IgD-negative memory B cell (primary cell): ENCODE data around the gene MAST2. TPM values are rescaled to one million over a fixed set of nuclear protein-coding genes. Genes with fewer than 3 reads are reported as not detected.
"Not testable (repeated sequence)": the region's sequence is repeated elsewhere in the genome, so short reads cannot be mapped to it uniquely, and the experiment has no call there.

Source experiments
- H3K27ac Mint-ChIP-seq, 3 donors: one replicate each; pipeline ENCODE4 v1.8.0; 2020 to 2022; ENCODE audit warnings: mild to moderate bottlenecking in 3 of 3, mixed read lengths in 3 of 3, moderate library complexity in 1 of 3
- H3K27me3 Mint-ChIP-seq: one replicate; pipeline ENCODE4 v1.8.0; 2021; ENCODE audit warnings: mixed read lengths
- H3K36me3 Mint-ChIP-seq: one replicate; pipeline ENCODE4 v1.8.0; 2020; ENCODE audit warnings: mild to moderate bottlenecking, mixed read lengths
- H3K4me1 Mint-ChIP-seq, 3 donors: one replicate each; pipeline ENCODE4 v1.8.0; 2020 to 2022; ENCODE audit warnings: mixed read lengths in 3 of 3, mild to moderate bottlenecking in 1 of 3
- H3K4me3 Mint-ChIP-seq, 4 donors: one replicate each; pipeline ENCODE4 v1.8.0; 2020 to 2022; ENCODE audit warnings: mild to moderate bottlenecking in 4 of 4, mixed read lengths in 4 of 4, moderate library complexity in 3 of 4
- H3K9me3 Mint-ChIP-seq, 3 donors: one replicate each; pipeline ENCODE4 v1.8.0; 2020 to 2021; ENCODE audit warnings: mixed read lengths in 3 of 3, mild to moderate bottlenecking in 1 of 3
- polyA plus RNA-seq: library from polyadenylated mRNA; unstranded; fragments of 300-500 nt; fragmentation: Illumina TruSeq; gene quantifications from one replicate; pipeline ENCODE4 v1.2.3, GENCODE V29; 2021

MAST2 gene
- polyA plus RNA-seq, 1 donor from 2014 or later = 3.1 TPM

DNA sequence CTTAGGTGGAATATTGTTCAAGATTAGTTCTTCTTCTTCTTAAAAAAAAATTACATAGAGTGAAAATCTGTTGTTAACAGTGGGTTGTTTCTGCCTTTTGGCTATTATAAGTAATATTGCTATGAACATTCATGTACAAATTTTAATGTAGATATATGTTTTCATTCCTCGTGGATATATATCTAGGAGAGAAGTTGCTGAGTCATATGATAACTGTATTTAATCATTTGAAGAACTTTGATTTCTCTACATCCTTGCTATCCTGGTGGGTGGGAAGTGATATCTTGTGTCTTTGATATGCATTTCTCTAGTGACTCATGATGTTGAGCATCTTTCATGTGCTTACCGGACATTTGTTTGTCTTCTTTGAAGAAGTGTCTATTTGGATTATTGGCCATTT, 29.9 kb downstream of the MAST2 start:
- Mint-ChIP-seq H3K9me3 (no peaks in the 10 kb centered on the region), H3K27me3 (peaks cover 2% of the 10 kb centered on the region), H3K4me1 (peaks cover 10% of the 10 kb centered on the region in 3 donors), H3K36me3 (peaks cover 3% of the 10 kb centered on the region), H3K27ac (no peak overlapping the region), H3K4me3 (no peak overlapping the region)

DNA sequence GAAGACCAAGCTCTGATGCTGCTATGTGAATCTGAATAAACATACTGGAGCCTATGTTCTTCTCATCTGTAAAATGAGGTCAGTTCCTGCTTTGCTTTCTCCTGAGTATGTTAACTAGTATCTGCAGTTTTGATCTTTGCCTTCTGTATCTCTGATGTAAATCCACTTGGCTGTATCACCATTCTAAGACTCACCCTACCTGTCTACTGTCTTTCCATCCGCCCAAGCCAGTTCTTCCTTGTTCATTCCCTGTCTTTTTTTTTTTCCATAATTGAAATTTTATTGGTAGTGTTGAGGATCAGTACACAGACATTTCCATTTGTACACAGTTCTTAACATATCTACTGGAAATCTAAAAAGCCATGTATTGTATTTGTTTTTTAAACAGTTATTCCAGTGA, 31.3 kb downstream of the MAST2 start:
- Mint-ChIP-seq H3K9me3 (no peaks in the 10 kb centered on the region), H3K36me3 (peaks cover 6% of the 10 kb centered on the region), H3K4me1 (peaks cover 10% of the 10 kb centered on the region in 3 donors), H3K27ac (no peak overlapping the region), H3K4me3 (no peak overlapping the region), H3K27me3 (peaks cover 4% of the 10 kb centered on the region)

DNA sequence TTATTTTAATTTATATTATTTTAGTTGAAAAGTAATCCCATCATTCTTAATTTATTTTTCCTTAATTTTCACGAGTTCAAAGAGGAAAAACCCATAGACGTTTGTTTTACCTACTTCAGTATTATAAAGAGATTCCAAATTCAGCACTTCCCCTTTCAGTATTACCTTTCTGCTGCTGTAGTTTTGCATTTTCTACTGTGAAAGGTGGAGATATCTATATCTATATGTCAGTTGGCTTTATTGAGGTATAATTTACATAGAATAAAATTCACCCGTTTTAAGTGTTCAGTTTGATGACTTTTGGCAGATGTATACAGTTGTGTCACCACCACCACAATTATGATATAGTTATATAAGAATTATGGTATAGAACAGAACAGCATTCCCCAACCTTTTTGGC, 33.0 kb downstream of the MAST2 start:
- Mint-ChIP-seq H3K9me3 (no peaks in the 10 kb centered on the region), H3K27ac (no peak overlapping the region), H3K4me1 (peaks cover 10% of the 10 kb centered on the region in 3 donors), H3K4me3 (peak overlapping the region in 2 of 4 donors; percentile 73 to 83), H3K27me3 (peaks cover 5% of the 10 kb centered on the region), H3K36me3 (peaks cover 6% of the 10 kb centered on the region)

DNA sequence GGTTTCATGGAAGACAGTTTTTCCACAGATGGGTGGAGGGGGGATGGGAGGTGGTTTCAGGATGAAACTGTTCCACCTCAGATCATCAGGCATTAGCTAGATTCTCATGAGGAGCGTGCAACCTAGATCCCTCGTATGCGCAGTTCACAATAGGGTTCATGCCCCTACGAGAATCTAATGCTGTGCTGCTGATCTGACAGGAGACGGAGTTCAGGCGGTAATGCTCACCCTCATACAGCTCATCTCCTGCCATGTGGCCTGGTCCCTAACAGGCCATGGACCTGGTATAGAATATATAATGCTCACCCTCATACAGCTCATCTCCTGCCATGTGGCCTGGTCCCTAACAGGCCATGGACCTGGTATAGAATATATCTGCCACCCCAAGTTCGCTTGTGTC, 33.4 kb downstream of the MAST2 start:
- not testable (repeated sequence) for H3K4me1 Mint-ChIP-seq, H3K36me3 Mint-ChIP-seq, H3K9me3 Mint-ChIP-seq, H3K27ac Mint-ChIP-seq, H3K27me3 Mint-ChIP-seq
- peak overlapping the region in 3 of 4 donors; percentile 5 to 83 (median 73) for H3K4me3 Mint-ChIP-seq

DNA sequence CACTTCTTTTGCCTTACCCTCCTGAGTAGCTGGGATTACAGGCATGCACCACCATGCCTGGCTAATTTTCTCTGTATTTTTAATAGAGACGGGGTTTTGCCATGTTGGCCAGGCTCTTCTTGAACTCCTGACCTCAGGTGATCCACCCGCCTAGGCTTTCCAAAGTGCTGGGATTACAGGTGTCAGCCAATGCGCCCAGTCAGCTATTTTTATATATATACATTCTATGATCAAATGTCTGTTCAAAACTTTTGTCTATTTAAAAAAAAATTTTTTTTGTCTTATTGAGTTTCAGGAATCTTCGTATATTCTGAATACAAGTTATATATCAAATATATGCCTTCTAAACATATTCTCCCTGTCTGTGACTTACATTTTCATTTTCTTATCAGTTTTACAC, 34.9 kb downstream of the MAST2 start:
- H3K4me3 Mint-ChIP-seq, H3K27ac Mint-ChIP-seq, H3K9me3 Mint-ChIP-seq, H3K27me3 Mint-ChIP-seq, H3K36me3 Mint-ChIP-seq: not testable (repeated sequence)
- peaks cover 13 to 15% (median 13%) of the 10 kb centered on the region in 3 donors for H3K4me1 Mint-ChIP-seq

DNA sequence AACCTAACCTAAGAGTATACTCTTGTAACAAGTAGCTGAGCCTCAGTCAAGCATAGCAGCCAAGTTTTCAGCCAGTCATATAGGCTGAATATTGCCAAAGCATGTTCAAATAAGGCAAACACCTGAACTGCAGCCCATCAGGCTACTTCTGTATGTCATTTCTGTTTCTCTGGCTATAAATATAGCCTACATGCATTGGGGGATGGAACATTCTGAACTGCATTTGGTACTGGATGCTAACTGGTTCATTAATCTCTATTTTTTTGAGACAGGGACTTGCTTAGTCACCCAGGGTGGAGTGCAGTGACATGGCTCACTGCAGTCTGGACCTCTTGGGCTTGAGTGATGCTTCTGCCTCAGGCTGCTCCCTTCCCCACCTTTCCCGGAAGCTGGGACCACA, 37.3 kb downstream of the MAST2 start:
- peaks cover 14 to 20% (median 17%) of the 10 kb centered on the region in 3 donors for H3K4me1 Mint-ChIP-seq
- H3K36me3 Mint-ChIP-seq = peaks cover 3% of the 10 kb centered on the region
- no peak overlapping the region for H3K4me3 Mint-ChIP-seq
- no peak overlapping the region for H3K27ac Mint-ChIP-seq
- H3K9me3 Mint-ChIP-seq = no peaks in the 10 kb centered on the region
- H3K27me3 Mint-ChIP-seq = peaks cover 5% of the 10 kb centered on the region

DNA sequence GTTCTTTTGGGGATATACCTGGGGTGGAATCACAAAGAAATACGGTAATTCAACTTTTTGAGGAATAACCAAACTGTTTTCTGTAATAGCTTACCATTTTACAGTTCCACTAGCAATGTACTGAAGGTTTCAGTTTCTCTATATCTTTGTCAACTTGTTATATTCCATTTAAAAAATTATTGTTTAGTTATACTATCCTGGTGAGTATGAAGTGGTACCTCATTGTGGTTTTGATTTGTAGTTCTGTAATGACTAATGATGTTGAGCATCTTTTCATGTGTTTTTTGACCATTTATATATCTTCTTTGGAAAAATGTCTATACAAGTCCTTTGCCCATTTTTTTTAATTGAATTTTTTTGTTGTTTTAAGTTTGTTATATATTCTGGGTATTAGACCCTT, 39.4 kb downstream of the MAST2 start:
- H3K4me3 Mint-ChIP-seq = no peak overlapping the region
- peaks cover 3% of the 10 kb centered on the region for H3K27me3 Mint-ChIP-seq
- H3K9me3 Mint-ChIP-seq = no peaks in the 10 kb centered on the region
- H3K4me1 Mint-ChIP-seq = peaks cover 5 to 10% (median 7%) of the 10 kb centered on the region in 3 donors
- peak overlapping the region in 2 of 3 donors; percentile 1 to 5 for H3K27ac Mint-ChIP-seq
- peaks cover 5% of the 10 kb centered on the region for H3K36me3 Mint-ChIP-seq

DNA sequence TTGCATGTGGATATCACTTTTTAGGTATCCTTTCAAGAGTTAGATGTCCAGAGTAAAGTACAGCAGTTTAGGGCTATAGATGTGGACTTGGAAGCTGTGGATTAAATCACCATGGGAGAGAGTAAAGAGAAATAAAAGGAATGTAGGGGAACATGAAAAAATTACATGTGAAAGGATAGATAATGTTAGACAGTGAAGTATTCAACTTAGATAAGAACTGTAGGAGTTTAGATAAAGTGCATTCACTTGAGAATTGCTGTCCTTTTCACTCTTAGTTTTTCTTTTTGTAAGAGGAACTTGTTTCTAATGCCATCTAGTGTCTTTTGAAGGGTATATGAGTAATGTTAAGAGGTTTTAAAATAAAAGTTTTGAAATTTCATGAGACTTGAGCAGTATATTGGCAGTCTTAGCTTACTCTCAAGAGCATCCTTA, 40.1 kb downstream of the MAST2 start:
- peaks cover 5 to 10% (median 7%) of the 10 kb centered on the region in 3 donors for H3K4me1 Mint-ChIP-seq
- peaks cover 3% of the 10 kb centered on the region for H3K27me3 Mint-ChIP-seq
- peak overlapping the region in 1 of 4 donors; percentile 34 for H3K4me3 Mint-ChIP-seq
- peaks cover 5% of the 10 kb centered on the region for H3K36me3 Mint-ChIP-seq
- no peaks in the 10 kb centered on the region for H3K9me3 Mint-ChIP-seq
- peak overlapping the region in 2 of 3 donors; percentile 1 to 5 for H3K27ac Mint-ChIP-seq

DNA sequence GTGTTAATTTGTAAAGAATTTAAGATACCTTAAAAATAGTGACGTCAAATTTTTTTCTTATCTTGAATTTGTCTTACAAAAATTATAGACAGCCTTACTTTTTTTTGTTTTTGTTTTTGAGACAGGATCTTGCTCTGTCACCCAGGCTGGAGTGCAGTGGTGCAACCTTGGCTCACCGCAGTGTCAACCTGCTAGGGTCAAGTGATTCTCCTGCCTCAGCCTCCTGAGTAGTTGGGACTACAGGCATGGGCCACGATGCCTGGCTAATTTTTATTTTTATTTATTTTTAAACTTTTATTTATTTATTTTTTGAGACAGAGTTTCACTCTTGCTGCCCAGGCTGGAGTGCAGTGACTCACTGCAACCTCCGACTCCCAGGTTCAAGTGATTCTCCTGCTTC, 40.6 kb downstream of the MAST2 start:
- H3K4me1 Mint-ChIP-seq, H3K9me3 Mint-ChIP-seq, H3K4me3 Mint-ChIP-seq, H3K27ac Mint-ChIP-seq, H3K27me3 Mint-ChIP-seq, H3K36me3 Mint-ChIP-seq: not testable (repeated sequence)

DNA sequence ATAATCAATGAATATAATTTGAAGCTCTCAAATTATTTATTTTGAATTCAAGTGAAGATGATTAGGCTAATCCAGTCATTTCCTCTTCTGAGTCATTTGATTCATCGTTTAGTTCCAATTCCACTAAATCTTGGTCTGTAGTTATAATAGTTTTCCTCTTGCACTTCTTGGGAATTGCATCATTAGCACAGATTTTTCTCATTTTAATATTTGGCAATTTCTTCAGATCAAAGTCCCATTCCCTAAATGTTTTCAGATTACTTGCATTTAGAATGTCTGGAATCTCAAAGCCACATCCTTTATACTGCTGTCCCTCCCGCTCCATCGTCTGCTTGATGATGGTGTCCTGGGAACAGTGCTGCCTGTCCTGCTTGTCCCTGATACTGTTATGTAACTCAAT, 43.5 kb downstream of the MAST2 start:
- Mint-ChIP-seq H3K27ac (no peak overlapping the region), H3K4me3 (no peak overlapping the region), H3K9me3 (peaks cover 0 to 10% (median 0%) of the 10 kb centered on the region in 3 donors), H3K36me3 (peaks cover 11% of the 10 kb centered on the region), H3K27me3 (no peaks in the 10 kb centered on the region), H3K4me1 (peaks cover 5 to 10% (median 7%) of the 10 kb centered on the region in 3 donors)

DNA sequence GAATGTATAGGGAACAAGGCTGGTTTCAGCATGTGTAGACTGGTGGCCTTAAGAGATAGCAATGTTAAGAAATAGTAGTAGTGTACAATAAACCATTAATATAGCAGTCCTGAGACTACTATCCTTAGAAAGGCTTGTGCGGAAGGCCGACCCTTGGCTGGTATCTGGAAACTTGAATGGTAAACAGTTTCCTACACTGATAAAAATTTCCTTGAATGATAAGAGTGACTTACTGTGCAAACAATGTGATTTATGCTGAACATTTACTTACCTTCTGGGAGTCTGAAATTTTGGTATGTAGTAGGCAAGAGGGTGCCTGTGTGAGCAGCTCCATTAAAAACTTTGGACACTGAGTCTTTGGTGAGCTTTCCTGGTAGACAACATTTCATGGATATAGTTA, 44.7 kb downstream of the MAST2 start:
- H3K36me3 Mint-ChIP-seq = peaks cover 11% of the 10 kb centered on the region
- H3K9me3 Mint-ChIP-seq = peaks cover 0 to 10% (median 0%) of the 10 kb centered on the region in 3 donors
- no peaks in the 10 kb centered on the region for H3K27me3 Mint-ChIP-seq
- no peak overlapping the region for H3K4me3 Mint-ChIP-seq
- no peak overlapping the region for H3K27ac Mint-ChIP-seq
- H3K4me1 Mint-ChIP-seq = peaks cover 4 to 7% (median 6%) of the 10 kb centered on the region in 3 donors

DNA sequence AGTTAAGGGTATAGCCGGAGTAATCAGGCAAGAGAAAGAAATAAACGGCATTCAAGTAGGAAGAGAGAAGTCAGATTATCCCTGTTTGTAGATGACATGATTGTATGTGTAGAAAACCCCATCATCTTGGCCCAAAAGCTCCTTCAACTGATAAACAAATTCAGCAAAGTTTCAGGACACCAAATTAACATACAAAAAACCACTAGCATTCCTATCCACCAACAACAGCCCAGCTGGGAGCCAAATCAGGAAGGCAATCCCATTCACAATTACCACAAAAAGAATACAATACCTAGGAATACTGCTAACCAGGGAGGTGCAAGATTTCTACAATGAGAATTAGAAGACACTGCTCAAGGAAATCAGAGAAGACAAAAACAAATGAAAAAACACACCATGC, 45.3 kb downstream of the MAST2 start:
- Mint-ChIP-seq H3K27ac (no peak overlapping the region), H3K9me3 (peaks cover 0 to 10% (median 0%) of the 10 kb centered on the region in 3 donors), H3K27me3 (no peaks in the 10 kb centered on the region), H3K4me3 (peak overlapping the region in 1 of 4 donors; percentile 6), H3K4me1 (peaks cover 0 to under 1% (median under 1%) of the 10 kb centered on the region in 3 donors), H3K36me3 (peaks cover 11% of the 10 kb centered on the region)

DNA sequence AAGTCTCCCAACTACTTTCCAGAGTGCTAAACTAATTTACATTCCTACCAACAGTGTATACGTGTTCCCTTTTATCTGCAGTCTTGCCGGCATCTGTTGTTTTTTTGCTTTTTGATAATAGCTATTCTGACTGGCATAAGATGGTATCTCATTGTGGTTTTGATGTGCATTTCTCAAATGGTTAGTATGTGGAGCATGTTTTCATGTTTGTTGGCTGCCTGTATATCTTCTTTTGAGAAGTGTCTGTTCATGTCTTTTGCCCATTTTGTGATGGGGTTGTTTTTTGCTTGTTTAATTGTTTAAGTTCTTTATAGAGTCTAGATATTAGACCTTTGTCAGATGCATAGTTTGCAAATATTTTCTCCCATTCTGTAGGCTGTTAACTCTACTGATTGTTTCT, 46.6 kb downstream of the MAST2 start:
- H3K36me3 Mint-ChIP-seq = peaks cover 11% of the 10 kb centered on the region
- peaks cover 0 to 10% (median 0%) of the 10 kb centered on the region in 3 donors for H3K9me3 Mint-ChIP-seq
- H3K27me3 Mint-ChIP-seq = no peaks in the 10 kb centered on the region
- H3K4me3 Mint-ChIP-seq = no peak overlapping the region
- H3K4me1 Mint-ChIP-seq = peaks cover 0 to 2% (median 0%) of the 10 kb centered on the region in 3 donors
- H3K27ac Mint-ChIP-seq = no peak overlapping the region

DNA sequence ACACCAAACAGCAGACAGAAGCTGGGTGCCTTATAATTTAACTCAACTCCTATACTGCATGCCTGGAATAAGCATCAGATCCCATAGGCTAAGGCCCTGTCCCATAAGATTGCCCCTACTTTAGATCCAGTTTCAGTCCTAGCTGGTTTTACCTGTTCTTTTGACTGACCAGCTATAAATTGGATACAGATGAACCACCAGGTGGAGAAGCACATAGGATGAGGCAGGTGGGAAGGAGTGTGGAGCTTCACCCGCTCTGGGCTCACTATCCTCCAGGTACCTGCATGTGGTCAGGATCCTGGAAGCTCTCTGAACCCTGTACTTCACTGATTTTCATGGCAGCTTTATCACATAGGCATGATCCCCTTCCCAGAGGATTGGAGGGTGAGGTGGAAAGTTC, 51.3 kb downstream of the MAST2 start:
- H3K4me1 Mint-ChIP-seq = peaks cover 0 to 2% (median 0%) of the 10 kb centered on the region in 3 donors
- no peak overlapping the region for H3K4me3 Mint-ChIP-seq
- no peaks in the 10 kb centered on the region for H3K27me3 Mint-ChIP-seq
- H3K9me3 Mint-ChIP-seq = peaks cover 0 to 8% (median 0%) of the 10 kb centered on the region in 3 donors
- no peak overlapping the region for H3K27ac Mint-ChIP-seq
- H3K36me3 Mint-ChIP-seq = peaks cover 6% of the 10 kb centered on the region

DNA sequence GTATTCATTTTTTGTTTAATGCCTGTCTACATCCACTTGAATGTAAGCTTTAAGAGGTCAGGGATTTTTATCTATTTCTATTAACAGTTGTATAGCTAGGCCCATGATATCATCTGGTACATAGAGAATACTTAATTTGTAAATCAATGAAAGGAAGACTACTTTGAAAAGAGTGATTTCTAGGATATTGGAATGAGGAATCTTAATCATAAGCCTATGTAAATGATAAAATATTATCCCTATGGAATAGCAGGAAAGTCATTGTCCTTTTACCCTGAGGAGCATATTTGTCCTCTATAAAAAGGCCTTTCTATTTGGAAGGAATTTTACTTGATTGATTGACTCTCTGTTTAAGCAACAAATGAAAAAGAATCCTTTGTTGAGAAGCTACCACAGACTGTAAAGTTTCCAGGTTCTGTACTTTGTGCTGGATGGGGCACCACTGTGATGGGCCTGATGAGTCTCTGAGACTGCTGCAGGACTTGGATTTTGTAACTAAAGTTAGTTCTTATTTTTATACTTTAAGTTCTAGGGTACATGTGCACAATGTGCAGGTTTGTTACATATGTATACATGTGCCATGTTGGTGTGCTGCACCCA, 53.8 kb downstream of the MAST2 start:
- Mint-ChIP-seq H3K4me1 (peaks cover 0 to 2% (median 1%) of the 10 kb centered on the region in 3 donors), H3K9me3 (no peaks in the 10 kb centered on the region), H3K27ac (no peak overlapping the region), H3K4me3 (no peak overlapping the region), H3K36me3 (no peaks in the 10 kb centered on the region), H3K27me3 (no peaks in the 10 kb centered on the region)

DNA sequence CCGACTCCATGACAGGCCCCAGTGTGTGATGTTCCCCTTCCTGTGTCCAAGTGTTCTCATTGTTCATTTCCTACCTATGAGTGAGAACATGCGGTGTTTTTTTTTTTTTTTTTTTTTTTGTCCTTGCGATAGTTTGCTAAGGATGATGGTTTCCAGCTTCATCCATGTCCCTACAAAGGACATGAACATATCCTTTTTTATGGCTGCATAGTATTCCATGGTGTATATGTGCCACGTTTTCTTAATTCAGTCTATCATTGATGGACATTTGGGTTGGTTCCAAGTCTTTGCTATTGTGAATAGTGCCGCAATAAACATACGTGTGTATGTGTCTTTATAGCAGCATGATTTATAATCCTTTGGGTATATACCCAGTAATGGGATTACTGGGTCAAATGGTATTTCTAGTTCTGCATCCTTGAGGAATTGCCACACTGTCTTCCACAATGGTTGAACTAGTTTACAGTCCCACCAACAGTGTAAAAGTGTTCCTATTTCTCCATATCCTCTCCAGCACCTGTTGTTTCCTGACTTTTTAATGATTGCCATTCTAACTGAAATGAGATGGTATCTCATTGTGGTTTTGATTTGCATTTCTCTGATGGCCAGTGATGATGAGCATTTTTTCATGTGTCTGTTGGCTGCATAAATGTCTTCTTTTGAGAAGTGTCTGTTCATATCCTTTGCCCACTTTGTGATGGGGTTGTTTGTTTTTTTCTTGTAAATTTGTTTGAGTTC, 54.5 kb downstream of the MAST2 start:
- H3K4me3 Mint-ChIP-seq, H3K36me3 Mint-ChIP-seq, H3K4me1 Mint-ChIP-seq, H3K27ac Mint-ChIP-seq, H3K27me3 Mint-ChIP-seq, H3K9me3 Mint-ChIP-seq: not testable (repeated sequence)
